Measurements from ENCODE around the gene PRICKLE2. TPM values are rescaled to one million over a fixed set of nuclear protein-coding genes. Genes with fewer than 3 reads are reported as not detected.

Gene PRICKLE2
- total and polyA plus RNA-seq, 2 donors (not counting 1 experiment from before 2014, with no cell fraction given): 14.1 to 29.4 TPM

- Histone ChIP-seq H4K20me1 (ENCODE audit: control insufficient read depth, extremely low read depth, insufficient read depth, low read length) (no peaks in the 10 kb centered on the region), H3K36me3 (ENCODE audit: control insufficient read depth, insufficient read depth, low read length) (no peaks in the 10 kb centered on the region), H3K4me2 (ENCODE audit: extremely low read depth, insufficient read depth, low read length) (peak overlapping the region; percentile 57), H2AFZ (ENCODE audit: low read length) (no peak overlapping the region), H3K4me1 (ENCODE audit: control insufficient read depth, extremely low read depth, insufficient read depth, low read length) (peaks cover 14% of the 10 kb centered on the region), H3K27ac (ENCODE audit: insufficient read depth, low read length) (peak overlapping the region; percentile 71), H3K9ac (ENCODE audit: insufficient read depth, low read length) (peak overlapping the region; percentile 72), H3K27me3 (ENCODE audit: control insufficient read depth, insufficient read depth, low read length) (no peaks in the 10 kb centered on the region), H3K9me3 (ENCODE audit: control insufficient read depth, insufficient read depth, low read depth, low read length) (no peaks in the 10 kb centered on the region), H3K4me3 (replicated peaks in 1 of 4; ENCODE audit: control extremely low read depth in 1 of 4, insufficient read depth in 1 of 4, low read depth in 3 of 4, low read length in 4 of 4) (peak overlapping the region; percentile 58 to 78 (median 66)), H3K79me2 (ENCODE audit: control insufficient read depth, insufficient read depth, low read length) (peaks cover 29% of the 10 kb centered on the region)
- TF ChIP-seq CTCF (conservative IDR thresholded peaks at IDR 0.05 in 1 of 2, IDR thresholded peaks at IDR 0.05 in 1 of 2; ENCODE audit: low read depth in 1 of 2, low read length in 2 of 2): no peak
- peak in 1 of 2 donors; percentile 18 for DNase-seq (ENCODE audit: low read depth in 2 of 2)
These were observed 41.7 kb upstream of the PRICKLE2 start for GRCh38 chr3:64266983-64267382.

GRCh38 chr3:64266065-64266931 is 41.0 kb upstream of the PRICKLE2 start:
- peak overlapping the region; percentile 58 to 78 (median 66) for H3K4me3 ChIP-seq (replicated peaks in 1 of 4; ENCODE audit: control extremely low read depth in 1 of 4, insufficient read depth in 1 of 4, low read depth in 3 of 4, low read length in 4 of 4)
- H3K27ac ChIP-seq (ENCODE audit: insufficient read depth, low read length): peak overlapping the region; percentile 71
- peaks cover 36% of the 10 kb centered on the region for H3K79me2 ChIP-seq (ENCODE audit: control insufficient read depth, insufficient read depth, low read length)
- H3K36me3 ChIP-seq (ENCODE audit: control insufficient read depth, insufficient read depth, low read length): no peaks in the 10 kb centered on the region
- peak overlapping the region; percentile 30 for H3K9ac ChIP-seq (ENCODE audit: insufficient read depth, low read length)
- H4K20me1 ChIP-seq (ENCODE audit: control insufficient read depth, extremely low read depth, insufficient read depth, low read length): no peaks in the 10 kb centered on the region
- H3K4me2 ChIP-seq (ENCODE audit: extremely low read depth, insufficient read depth, low read length): peak overlapping the region; percentile 93
- H3K4me1 ChIP-seq (ENCODE audit: control insufficient read depth, extremely low read depth, insufficient read depth, low read length): peaks cover 14% of the 10 kb centered on the region
- H2AFZ ChIP-seq (ENCODE audit: low read length): no peak overlapping the region
- no peaks in the 10 kb centered on the region for H3K27me3 ChIP-seq (ENCODE audit: control insufficient read depth, insufficient read depth, low read length)
- TF ChIP-seq CTCF (conservative IDR thresholded peaks at IDR 0.05 in 1 of 2, IDR thresholded peaks at IDR 0.05 in 1 of 2; ENCODE audit: low read depth in 1 of 2, low read length in 2 of 2) (no peak), EZH2 (IDR thresholded peaks at IDR 0.05; ENCODE audit: low read length, missing control alignments) (no peak)
- peak; percentile 97 for DNase-seq (ENCODE audit: low read depth in 2 of 2)
- no peaks in the 10 kb centered on the region for H3K9me3 ChIP-seq (ENCODE audit: control insufficient read depth, insufficient read depth, low read depth, low read length)

GRCh38 chr3:64265646-64266045 is 40.4 kb upstream of the PRICKLE2 start:
- Histone ChIP-seq H2AFZ (ENCODE audit: low read length) (no peak overlapping the region), H3K79me2 (ENCODE audit: control insufficient read depth, insufficient read depth, low read length) (peaks cover 37% of the 10 kb centered on the region), H3K27ac (ENCODE audit: insufficient read depth, low read length) (peak overlapping the region; percentile 71), H3K9me3 (ENCODE audit: control insufficient read depth, insufficient read depth, low read depth, low read length) (no peaks in the 10 kb centered on the region), H3K27me3 (ENCODE audit: control insufficient read depth, insufficient read depth, low read length) (no peaks in the 10 kb centered on the region), H3K4me2 (ENCODE audit: extremely low read depth, insufficient read depth, low read length) (peak overlapping the region; percentile 93), H3K36me3 (ENCODE audit: control insufficient read depth, insufficient read depth, low read length) (no peaks in the 10 kb centered on the region), H4K20me1 (ENCODE audit: control insufficient read depth, extremely low read depth, insufficient read depth, low read length) (no peaks in the 10 kb centered on the region), H3K4me3 (replicated peaks in 1 of 4; ENCODE audit: control extremely low read depth in 1 of 4, insufficient read depth in 1 of 4, low read depth in 3 of 4, low read length in 4 of 4) (peak overlapping the region; percentile 41 to 78 (median 58)), H3K9ac (ENCODE audit: insufficient read depth, low read length) (peak overlapping the region; percentile 30), H3K4me1 (ENCODE audit: control insufficient read depth, extremely low read depth, insufficient read depth, low read length) (peaks cover 14% of the 10 kb centered on the region)
- TF ChIP-seq EZH2 (IDR thresholded peaks at IDR 0.05; ENCODE audit: low read length, missing control alignments) (no peak), CTCF (conservative IDR thresholded peaks at IDR 0.05 in 1 of 2, IDR thresholded peaks at IDR 0.05 in 1 of 2; ENCODE audit: low read depth in 1 of 2, low read length in 2 of 2) (no peak)
- DNase-seq (ENCODE audit: low read depth in 2 of 2): no peak
